Muscle of arm (tissue), 12 donors: Measurements from ENCODE around the gene ANKRD16. TPM values are rescaled to one million over a fixed set of nuclear protein-coding genes. Genes with fewer than 3 reads are reported as not detected.
A peak's percentile ranks its signal among the peaks of the same experiment; 100 is the strongest.
"Not testable (repeated sequence)": the region's sequence is repeated elsewhere in the genome, so short reads cannot be mapped to it uniquely, and the experiment has no call there.

Experiments
- DNase-seq: peaks from one replicate; pipeline ENCODE4 v3.0.0-alpha.2; 2013
- polyA plus RNA-seq, 12 donors: library from polyadenylated mRNA; unstranded; fragments of 120-200 nt; gene quantifications; one replicate each; pipeline ENCODE4 v1.2.1, GENCODE V29; 2013; ENCODE audit not compliant: insufficient read length in 12 of 12

Gene ANKRD16
- polyA plus RNA-seq, 12 donors, result 5.1 to 7.3 (median 6.2) TPM; not detected in 2

- no peak for DNase-seq
Observed at GRCh38 chr10:5882961-5883360, 6.7 kb downstream of the ANKRD16 start.

DNA sequence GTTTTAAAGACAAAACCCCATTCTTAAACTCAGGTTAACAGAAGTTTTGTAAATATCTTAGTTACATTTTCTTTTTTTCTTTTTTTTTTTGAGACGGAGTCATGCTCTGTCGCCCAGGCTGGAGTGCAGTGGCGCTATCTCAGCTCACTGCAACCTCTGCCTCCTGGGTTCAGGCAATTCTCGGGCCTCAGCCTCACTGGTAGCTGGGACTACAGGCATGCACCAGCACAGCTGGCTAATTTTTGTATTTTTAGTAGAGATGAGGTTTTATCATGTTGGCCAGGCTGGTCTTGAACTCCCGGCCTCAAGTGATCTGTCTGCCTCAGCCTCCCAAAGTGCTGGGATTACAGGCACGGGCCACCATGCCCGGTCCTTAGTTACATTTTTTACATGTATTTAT is 12.7 kb downstream of the ANKRD16 start:
- DNase-seq, result not testable (repeated sequence)

DNA sequence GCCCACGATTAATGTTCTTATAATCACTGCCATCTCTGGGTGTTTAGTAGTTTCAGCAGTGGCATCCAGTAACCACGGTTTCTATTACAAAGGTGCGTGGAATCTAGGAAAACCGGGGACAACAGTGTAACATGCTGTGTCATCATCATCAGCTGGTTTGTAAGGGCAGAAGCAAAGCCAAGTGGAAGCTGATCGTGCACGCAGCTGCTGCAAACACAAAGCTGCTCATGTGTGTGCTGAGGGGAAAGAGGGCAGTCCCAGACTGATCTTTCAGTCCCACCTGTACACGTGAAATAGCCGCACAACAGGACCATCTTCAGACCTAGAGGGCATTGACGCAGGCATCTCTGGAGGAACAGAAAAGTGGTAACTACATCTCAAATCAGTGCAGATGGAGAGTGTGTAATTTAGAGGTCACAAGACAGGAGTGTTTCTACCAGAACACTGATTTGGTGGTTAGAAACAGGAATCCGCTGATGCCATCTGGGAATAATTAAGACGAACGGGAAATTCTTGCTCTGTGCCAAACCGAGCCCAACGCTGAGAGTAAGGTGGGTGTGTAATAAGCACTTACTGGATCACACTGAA is 13.4 kb downstream of the ANKRD16 start:
- no peak for DNase-seq

- DNase-seq, result peak; percentile 87
Observed at GRCh38 chr10:5873515-5873995, 16.1 kb downstream of the ANKRD16 start.

DNA sequence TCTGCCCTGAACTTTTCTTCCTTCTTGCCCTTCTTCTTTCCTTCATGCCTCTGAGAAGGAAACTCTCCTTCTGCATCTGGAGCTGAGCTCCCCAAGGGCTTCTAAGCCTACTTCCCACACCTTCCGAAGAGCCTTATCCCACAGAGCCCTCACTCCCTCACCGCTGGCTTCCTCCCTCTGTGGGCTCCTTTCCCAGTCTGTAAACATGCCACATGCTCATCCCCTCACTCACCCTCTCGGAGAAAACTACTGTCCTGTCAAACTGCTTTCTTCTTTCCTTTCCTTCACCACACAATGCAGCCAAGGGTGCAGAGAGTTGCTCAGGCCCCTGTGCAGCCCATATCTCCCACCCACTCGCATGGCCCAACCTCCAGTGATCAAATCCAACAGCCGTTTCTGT is 18.1 kb downstream of the ANKRD16 start:
- DNase-seq, result no peak

- no peak for DNase-seq
Observed at GRCh38 chr10:5869156-5869555, 20.5 kb downstream of the ANKRD16 start.

DNA sequence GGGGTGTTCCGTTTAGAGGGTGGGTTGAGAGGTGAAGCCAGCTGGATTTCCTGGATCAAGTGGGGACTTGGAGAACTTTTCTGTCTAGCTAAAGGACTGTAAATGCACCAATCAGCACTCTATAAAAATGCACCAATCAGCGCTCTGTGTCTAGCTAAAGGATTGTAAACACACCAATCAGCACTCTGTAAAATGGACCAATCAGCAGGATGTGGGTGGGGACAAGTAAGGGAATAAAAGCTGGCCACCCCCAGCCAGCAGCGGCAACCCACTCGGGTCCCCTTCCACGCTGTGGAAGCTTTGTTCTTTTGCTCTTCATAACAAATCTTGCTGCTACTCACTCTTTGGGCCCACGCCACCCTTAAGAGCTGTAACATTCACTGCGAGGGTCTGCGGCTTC is 21.3 kb downstream of the ANKRD16 start:
- not testable (repeated sequence) for DNase-seq

- DNase-seq, result not testable (repeated sequence)
Observed at GRCh38 chr10:5867091-5867615, 22.5 kb downstream of the ANKRD16 start.

GRCh38 chr10:5866451-5867081 is 23.1 kb downstream of the ANKRD16 start:
- not testable (repeated sequence) for DNase-seq

- not testable (repeated sequence) for DNase-seq
Observed at GRCh38 chr10:5862981-5863685, 26.6 kb downstream of the ANKRD16 start.

DNA sequence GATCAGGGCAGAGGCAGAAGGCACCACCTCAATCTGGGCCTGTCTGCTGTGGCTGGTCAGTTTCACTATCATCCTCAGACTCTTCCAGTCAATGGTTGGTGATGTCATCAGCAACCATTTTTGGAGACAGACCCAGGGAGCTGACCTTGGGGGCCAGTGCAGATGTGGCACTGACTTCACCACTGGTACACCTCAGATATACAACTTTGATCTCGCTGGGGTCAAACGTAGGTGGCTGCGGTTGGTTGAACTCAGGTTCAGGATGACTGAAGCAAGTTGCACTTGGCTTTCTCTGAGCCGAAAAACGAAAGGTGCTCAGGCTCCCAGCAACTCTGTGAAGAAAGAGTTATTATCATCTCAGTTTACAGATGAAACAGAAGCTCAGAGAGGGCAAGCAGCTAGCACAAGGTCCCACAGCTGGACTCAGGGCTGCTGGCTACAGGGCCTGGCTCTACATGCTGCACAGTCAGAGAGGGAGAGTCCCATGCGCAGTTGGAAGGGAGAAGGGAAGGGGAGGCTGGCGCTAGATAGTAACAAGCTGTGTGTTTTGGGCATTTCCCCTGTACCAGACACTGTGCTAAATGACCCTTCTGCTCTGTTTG is 27.2 kb downstream of the ANKRD16 start:
- DNase-seq, result no peak

- DNase-seq, result no peak
Observed at GRCh38 chr10:5860066-5860465, 29.6 kb downstream of the ANKRD16 start.

DNA sequence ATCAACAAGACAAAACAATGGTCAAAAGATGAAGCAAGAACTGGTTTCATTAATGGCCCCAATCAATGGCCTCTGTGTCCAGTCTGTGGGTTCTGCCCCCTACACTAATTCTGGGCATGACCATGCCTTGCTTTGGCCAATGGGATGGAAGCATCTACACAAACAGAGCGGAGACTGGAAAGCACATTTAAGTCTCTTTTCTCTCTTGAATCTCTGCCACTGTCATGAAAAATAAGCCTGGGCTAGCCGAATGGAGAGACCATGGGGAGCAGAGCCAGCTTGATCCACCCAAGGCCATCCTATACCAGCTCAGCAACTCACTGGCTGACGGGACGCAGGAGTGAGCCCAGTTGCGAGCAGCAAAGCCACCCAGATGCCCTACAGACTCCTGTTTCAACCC is 30.9 kb downstream of the ANKRD16 start:
- no peak for DNase-seq

DNA sequence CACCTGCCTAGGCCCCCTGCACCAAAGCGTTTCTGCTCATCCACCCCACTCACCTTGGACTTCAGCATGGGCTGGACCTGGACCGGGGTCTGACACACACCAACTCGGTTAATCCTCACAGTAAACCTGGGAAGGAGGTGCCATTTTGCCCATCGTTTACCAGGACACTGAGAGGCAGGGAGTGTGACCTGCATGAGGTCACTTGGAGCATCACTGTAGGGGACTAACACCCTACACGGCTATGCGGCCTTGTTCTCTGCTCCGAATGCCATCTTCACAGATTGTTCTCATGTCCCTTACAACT is 33.0 kb downstream of the ANKRD16 start:
- no peak for DNase-seq

- DNase-seq, result no peak
Observed at GRCh38 chr10:5855979-5856700, 33.6 kb downstream of the ANKRD16 start.

- DNase-seq, result peak; percentile 68
Observed at GRCh38 chr10:5854131-5854475, 35.6 kb downstream of the ANKRD16 start.

DNA sequence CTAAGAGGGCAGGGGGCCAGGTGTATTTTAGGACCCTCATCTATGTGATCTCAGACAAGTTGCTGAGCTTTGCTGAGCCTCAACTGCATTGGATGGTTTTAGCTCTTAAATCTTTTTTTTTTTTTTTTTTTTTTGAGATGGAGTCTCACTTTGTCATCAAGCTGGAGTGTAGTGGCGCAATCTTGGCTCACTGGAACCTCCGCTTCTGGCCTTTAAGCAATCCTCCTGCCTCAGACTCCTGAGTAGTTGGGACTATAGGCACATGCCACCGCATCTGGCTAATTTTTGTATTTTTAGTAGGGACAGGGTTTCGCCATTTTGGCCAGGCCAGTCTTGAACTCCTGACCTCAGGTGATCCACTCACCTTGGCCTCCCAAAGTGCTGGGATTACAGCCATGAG is 43.0 kb downstream of the ANKRD16 start:
- not testable (repeated sequence) for DNase-seq

- no peak for DNase-seq
Observed at GRCh38 chr10:5844345-5845055, 45.2 kb downstream of the ANKRD16 start.

GRCh38 chr10:5843686-5844344 is 45.9 kb downstream of the ANKRD16 start:
- DNase-seq, result no peak

DNA sequence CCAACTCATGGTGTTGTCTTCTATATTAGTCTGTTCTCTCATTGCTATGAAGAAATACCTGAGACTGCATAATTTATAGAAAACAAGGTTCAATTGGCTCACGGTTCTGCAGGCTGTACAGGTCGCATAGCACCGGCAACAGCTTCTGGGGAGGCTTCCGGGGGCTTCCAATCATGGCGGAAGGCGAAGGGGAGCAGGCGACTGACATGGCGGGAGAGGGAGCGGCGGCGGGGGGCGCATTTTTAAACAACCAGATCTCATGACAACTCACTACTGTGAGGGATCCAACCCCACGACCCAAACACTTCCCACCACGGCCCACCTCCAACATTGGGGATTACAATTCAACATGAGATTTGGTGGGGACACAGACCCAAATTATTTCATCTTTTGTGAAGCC is 47.7 kb downstream of the ANKRD16 start:
- DNase-seq, result no peak
